GM18858 (cell line): ENCODE measurements around the gene LRRC58.
A peak's percentile ranks its signal among the peaks of the same experiment; 100 is the strongest.
"Not testable (repeated sequence)": the region's sequence is repeated elsewhere in the genome, so short reads cannot be mapped to it uniquely, and the experiment has no call there.

Experiments
- ATAC-seq: cut with Tn5 transposase; IDR thresholded peaks from one replicate; pipeline ENCODE4 v1.9.1; 2021; ENCODE audit not compliant: unreplicated experiment

LRRC58 gene

GRCh38 chr3:120348991-120349854 lies at the start of gene LRRC58:
TSS of gene LRRC58 (minus strand) at chr3:120349354. CDS start at chr3:120349243, 111 bp downstream.
- ATAC-seq = peak; percentile 78

GRCh38 chr3:120396469-120396868 lies 47.3 kb upstream of the LRRC58 start:
- ATAC-seq = no peak

GRCh38 chr3:120394347-120394746 lies 45.2 kb upstream of the LRRC58 start:
- ATAC-seq = no peak

GRCh38 chr3:120393761-120394160 lies 44.6 kb upstream of the LRRC58 start:
- ATAC-seq = no peak

- no peak for ATAC-seq
Measured at GRCh38 chr3:120393243-120393642, 44.1 kb upstream of the LRRC58 start.

GRCh38 chr3:120382941-120383447 lies 33.8 kb upstream of the LRRC58 start:
- ATAC-seq = no peak

GRCh38 chr3:120381503-120381902 lies 32.3 kb upstream of the LRRC58 start:
- ATAC-seq = no peak

GRCh38 chr3:120377948-120378347 lies 28.8 kb upstream of the LRRC58 start:
- ATAC-seq = not testable (repeated sequence)

- peak; percentile 55 for ATAC-seq
Measured at GRCh38 chr3:120370463-120370862, 21.3 kb upstream of the LRRC58 start.

- ATAC-seq = peak; percentile 79
Measured at GRCh38 chr3:120369037-120369467, 19.9 kb upstream of the LRRC58 start.

GRCh38 chr3:120368172-120368571 lies 19.0 kb upstream of the LRRC58 start:
- peak; percentile 29 for ATAC-seq

- ATAC-seq = no peak
Measured at GRCh38 chr3:120364821-120365220, 15.7 kb upstream of the LRRC58 start.

- no peak for ATAC-seq
Measured at GRCh38 chr3:120364101-120364500, 14.9 kb upstream of the LRRC58 start.

GRCh38 chr3:120357807-120358206 lies 8.7 kb upstream of the LRRC58 start:
- no peak for ATAC-seq

GRCh38 chr3:120355486-120355885 lies 6.3 kb upstream of the LRRC58 start:
- peak; percentile 44 for ATAC-seq

GRCh38 chr3:120353463-120353862 lies 4.3 kb upstream of the LRRC58 start:
- ATAC-seq = no peak

- no peak for ATAC-seq
Measured at GRCh38 chr3:120352017-120352416, 2.9 kb upstream of the LRRC58 start.

GRCh38 chr3:120350401-120350941 lies 1.3 kb upstream of the LRRC58 start:
- ATAC-seq = no peak

- no peak for ATAC-seq
Measured at GRCh38 chr3:120349855-120350125, 636 bp upstream of the LRRC58 start.

GRCh38 chr3:120348065-120348990 lies 826 bp downstream of the LRRC58 start:
- ATAC-seq = peak; percentile 35

GRCh38 chr3:120344349-120344748 lies 4.8 kb downstream of the LRRC58 start:
- no peak for ATAC-seq
